HG03521 (cell line): ENCODE results near the gene PLPPR5.

Source experiments
- ATAC-seq: cut with Tn5 transposase; IDR thresholded peaks from one replicate; pipeline ENCODE4 v1.9.1; 2021; ENCODE audit warnings: mild to moderate bottlenecking, moderate library complexity; ENCODE audit not compliant: unreplicated experiment

PLPPR5 gene

DNA sequence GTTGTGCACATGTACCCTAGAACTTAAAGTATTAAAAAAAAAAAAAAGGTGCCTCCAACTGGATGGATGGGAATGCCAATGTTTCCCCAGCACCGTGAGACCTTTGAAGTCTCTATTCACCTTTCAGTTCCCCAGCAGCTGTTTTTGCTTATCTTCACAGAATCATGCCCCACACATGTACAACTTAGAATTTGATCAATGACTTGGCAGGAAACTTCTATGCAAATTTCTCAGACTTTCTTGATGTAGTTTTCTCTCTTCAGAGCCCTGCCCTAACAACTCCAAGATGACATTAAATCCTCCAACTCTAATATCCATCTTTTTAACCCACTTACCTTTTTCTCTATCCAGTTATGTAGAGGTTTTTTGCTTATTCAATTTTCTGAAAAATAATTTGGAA is 144.3 kb downstream of the PLPPR5 start:
- ATAC-seq, result no peak

DNA sequence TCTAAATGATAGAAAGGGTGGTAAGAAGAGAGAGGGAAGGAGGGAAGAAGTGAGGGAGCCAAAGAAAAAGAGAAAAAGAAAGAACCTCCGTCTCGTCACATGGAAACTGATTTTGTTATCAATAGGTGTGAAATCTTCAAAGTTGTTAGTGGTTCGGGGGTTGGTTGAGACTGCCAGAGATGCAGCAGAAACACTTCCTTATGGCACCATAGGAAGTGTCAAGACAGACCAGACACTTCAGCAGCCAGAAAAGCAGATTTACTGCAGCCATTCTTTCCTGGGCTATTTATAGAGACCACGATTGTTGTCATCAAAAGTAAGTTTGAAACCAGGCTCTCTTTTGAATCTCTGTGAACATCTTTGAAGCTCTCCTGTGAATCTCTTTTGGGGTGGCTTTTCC is 150.5 kb downstream of the PLPPR5 start:
- no peak for ATAC-seq

DNA sequence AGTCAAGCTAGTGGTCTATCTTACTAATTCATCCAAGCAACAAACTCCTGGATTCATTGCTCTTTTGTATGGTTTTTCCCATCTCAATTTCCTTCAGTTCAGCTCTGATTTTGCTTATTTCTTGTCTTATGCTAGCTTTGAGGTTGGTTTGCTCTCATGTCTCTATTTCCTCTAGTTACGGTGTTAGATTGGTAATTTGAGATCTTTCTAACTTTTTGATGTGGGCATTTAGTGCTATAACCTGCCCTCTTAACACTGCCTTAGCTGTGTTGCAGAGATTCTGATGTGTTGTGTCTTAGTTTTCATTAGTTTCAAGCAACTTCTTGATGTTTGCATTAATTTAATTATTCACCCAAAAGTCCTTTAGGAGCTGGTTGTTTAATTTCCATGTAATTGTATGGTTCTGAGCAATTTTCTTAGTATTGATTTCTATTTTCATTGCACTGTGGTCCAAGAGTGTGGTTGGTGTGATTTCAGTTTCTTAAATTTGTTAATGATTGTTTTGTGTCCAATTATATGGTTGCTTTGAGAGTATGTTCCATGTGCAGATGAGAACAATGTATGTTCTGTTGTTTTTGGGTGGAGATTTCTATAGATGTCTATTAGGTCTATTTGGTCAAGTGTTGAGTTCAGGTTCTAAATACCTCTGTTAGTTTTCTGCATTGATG is 154.6 kb downstream of the PLPPR5 start:
- no peak for ATAC-seq

DNA sequence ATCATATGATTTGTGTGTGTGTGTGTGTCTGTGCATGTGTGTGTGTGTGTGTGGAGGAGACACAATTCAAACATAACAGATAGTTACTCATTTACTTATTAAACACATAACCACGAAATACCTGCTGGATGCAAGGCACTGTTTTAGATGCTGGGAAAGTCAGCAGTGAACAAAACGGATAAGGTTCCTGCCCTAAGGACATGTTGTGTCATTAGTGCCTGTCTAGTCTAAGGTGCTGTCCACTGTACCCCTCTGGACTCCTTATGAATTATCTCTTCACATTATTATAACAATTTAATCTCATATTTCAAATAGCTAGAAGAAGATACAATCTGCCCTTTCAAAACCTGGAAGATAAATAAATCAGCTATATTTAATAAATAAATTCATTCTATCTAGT is 162.4 kb downstream of the PLPPR5 start:
- no peak for ATAC-seq
